GM10248 (cell line): ENCODE data around the gene UBE2E1.

Experiments
- CTCF ChIA-PET: fragments of 300-600 bp; sonication (Branson Sonifier 250); formaldehyde crosslinking; extraction: SDS; loops from one replicate; lab custom pipeline; 2021; ENCODE audit warnings: antibody characterized with exemption; lab: Yijun Ruan, JAX
- POLR2A ChIA-PET: fragments of 350-650 bp; sonication (Branson Sonifier 250); formaldehyde crosslinking; extraction: SDS; loops from one replicate; lab custom pipeline; 2020; ENCODE audit warnings: antibody characterized with exemption; lab: Yijun Ruan, JAX
- DNase-seq: peaks from one replicate; pipeline ENCODE4 v3.0.0; 2012; ENCODE audit errors: extremely low spot score
- TF ChIP-seq, protein P1 (sequence below): IDR thresholded peaks from 2 replicates; pipeline ENCODE4 v1.5.1; 2012; ENCODE audit warnings: mild to moderate bottlenecking, low read depth; ENCODE audit errors: extremely low read depth, missing control alignments, control extremely low read depth

Gene UBE2E1

DNA sequence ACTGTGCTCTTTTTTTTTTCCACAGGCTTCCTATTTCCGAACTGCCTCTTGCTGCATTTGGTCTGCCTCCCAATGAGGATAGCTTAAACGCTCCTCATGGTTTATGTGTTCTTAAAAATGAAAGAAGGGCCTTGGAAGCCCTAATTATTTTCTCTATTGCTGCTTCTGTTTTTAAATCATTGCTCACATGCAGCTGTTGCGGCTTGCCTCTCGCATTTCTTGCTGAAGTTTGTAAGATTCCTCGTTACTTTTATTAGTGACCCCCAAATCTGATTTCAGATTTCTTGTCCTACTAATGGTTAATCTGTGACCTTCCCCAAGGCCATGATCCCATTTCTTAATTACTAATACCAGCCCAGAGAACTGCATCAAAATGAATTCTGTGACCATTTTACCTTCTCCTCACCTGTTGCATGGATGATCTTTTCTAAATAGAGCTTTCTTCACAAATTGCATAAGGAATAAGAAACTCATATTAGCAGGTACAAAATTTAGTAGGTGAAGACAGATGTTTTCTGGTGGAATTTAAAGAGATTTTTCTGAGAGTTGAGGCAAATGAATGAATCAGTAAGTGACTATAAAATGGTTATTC lies 1.8 kb downstream of the UBE2E1 start:
- POLR2A ChIA-PET: interaction anchor here (1.2 kb wide), 1 partner anchor 110 kb away, joined by 4 read pairs; the partner anchor contains the start of genes NKIRAS1 and RPL15
- CTCF ChIA-PET: interaction anchor here (1.1 to 4.4 kb wide), 7 partner anchors 9 to 85 kb away, joined by 3 to 18 read pairs (median 4); no protein-coding TSS in a partner anchor
- no peak for DNase-seq
- TF ChIP-seq, protein P1, sequence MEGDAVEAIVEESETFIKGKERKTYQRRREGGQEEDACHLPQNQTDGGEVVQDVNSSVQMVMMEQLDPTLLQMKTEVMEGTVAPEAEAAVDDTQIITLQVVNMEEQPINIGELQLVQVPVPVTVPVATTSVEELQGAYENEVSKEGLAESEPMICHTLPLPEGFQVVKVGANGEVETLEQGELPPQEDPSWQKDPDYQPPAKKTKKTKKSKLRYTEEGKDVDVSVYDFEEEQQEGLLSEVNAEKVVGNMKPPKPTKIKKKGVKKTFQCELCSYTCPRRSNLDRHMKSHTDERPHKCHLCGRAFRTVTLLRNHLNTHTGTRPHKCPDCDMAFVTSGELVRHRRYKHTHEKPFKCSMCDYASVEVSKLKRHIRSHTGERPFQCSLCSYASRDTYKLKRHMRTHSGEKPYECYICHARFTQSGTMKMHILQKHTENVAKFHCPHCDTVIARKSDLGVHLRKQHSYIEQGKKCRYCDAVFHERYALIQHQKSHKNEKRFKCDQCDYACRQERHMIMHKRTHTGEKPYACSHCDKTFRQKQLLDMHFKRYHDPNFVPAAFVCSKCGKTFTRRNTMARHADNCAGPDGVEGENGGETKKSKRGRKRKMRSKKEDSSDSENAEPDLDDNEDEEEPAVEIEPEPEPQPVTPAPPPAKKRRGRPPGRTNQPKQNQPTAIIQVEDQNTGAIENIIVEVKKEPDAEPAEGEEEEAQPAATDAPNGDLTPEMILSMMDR: no peak

DNA sequence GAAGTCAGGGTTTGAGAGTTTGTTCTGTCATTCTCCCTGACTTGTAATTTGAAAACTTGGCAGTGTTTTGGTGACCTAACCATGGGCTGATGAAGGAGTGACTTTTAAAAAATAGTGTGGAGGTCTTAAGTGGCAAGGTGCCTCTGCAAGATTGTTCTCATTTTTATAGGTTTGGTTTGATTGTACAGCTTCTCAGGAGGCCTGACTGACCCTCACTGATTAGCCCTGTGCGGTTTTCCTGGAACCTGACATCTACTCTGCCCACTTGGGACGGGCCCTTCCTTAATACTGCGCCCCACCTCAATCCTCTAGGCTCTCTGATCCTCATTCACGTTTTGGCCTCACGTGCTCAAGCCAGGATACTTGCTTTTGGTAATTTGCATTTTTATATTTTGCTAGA lies 2.8 kb downstream of the UBE2E1 start:
- TF ChIP-seq, protein P1: no peak
- no peak for DNase-seq
- ChIA-PET CTCF (interaction anchor here (1.4 to 4.4 kb wide), 7 partner anchors 10 to 80 kb away, joined by 3 to 18 read pairs (median 4); no protein-coding TSS in a partner anchor), POLR2A (interaction anchor here (1.2 kb wide), 1 partner anchor 108 kb away, joined by 4 read pairs; the partner anchor contains the start of genes NKIRAS1 and RPL15)

DNA sequence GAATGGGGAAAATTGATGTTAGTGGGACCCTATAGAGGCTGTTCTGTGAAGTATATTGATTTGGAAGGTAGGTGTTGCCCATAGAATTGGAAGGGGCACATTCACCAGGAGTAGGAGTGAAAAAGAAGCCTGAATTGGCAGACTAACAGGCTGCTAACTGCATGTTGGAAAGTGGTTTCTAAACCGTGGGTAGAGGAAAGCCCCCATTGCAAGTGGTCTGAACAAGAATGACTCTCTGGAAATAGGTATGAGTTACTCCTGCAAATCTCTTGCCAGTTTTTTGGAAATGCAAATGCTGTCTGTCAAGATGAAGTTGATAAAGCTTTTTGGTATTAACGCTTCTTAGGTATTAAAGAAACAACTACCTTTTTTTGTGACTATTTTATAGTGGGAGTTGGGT lies 3.5 kb downstream of the UBE2E1 start:
- TF ChIP-seq, protein P1: no peak
- no peak for DNase-seq
- ChIA-PET POLR2A (no interaction called here), CTCF (interaction anchor here (0.7 to 4.4 kb wide), 5 partner anchors 10 to 74 kb away, joined by 3 to 18 read pairs (median 4); no protein-coding TSS in a partner anchor)

DNA sequence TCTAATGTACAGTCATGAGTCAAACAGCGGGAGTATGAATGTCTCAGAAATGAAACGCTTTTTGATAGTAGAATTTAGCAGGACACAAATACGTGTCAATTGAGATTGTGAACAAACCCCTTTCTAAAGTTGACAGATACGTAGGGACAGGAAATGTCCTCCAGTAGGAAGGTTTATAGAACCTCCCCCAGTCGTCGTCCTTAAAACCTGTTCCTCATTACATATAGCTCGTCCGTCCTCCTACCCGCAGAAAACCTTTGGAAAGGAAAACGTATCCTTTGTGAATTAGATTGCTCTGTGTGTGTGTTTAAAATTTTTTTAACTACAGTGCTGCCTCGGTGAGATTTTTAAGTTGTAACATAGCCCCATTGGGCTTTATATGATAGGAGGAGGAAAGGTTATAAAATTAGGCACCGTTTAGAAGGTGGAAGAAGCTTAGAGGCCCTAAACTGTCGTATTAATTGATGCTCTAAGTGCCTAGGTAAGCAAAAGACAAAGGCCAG lies 4.1 kb downstream of the UBE2E1 start:
- ChIA-PET CTCF (interaction anchor here (0.7 to 4.4 kb wide), 6 partner anchors 10 to 73 kb away, joined by 3 to 18 read pairs (median 4); no protein-coding TSS in a partner anchor), POLR2A (no interaction called here)
- peak; percentile 26 for DNase-seq
- TF ChIP-seq, protein P1: no peak

DNA sequence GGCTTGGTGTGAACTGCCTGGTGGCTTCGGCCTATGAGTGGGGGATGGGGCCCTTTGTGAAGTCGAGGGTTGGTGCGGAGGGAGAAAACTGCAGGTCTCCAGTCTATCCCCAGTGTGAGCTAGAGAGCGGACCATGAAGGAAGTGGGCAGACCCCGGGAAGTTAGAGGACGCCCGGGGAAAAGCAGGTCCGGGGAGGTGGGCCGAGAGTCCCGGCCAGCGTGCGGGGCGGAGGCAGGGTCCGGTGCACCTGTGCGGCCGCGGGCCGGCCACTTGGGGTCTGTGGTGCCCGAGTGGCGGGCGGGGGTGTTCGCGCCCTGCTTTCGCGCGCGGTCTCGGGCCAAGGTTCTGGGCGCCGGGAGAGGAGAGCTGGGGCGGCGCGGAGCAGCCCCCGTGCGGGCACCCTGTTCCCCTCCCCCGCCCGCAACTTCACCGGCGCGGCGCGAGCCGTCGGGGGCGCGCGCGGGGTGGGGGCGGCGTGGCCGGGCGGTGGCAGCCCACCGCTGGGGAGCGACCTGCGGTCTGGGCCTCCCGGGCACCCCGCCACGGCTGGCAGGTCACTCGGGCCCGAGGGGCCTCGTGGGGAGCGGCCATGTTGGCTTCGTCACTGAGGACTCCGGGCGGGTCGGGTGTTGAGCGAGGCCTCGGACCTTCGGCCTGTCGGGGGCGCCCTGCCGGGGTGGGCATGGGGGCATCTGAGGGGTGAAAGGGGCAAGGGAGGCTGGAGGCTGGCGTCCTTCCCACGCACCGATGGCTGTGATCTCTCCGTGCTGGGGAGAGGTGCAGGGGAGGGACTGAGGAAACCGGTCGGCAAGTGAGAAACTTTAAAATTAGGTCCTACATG lies 4.8 kb downstream of the UBE2E1 start:
- DNase-seq: peak; percentile 66
- TF ChIP-seq, protein P1: peak; percentile 32
- POLR2A ChIA-PET: no interaction called here
- CTCF ChIA-PET: interaction anchor here (1.1 to 4.4 kb wide), 4 partner anchors 16 to 73 kb away, joined by 4 to 18 read pairs (median 6); no protein-coding TSS in a partner anchor

DNA sequence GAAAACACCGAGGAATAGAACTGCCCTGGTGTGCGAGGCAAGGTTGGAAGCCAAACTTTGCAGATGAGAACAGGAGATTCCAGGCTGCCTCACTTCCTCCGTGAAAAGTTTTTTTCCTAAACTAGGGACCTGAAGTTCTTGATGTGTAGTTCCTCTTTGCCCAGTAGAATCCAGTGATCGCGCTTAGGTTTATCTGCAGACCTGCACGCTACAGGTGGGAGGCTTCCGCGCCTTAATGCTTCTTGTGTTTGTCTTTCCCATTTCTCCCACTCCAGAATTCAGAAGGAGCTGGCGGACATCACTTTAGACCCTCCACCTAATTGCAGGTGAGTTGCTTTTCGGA lies 5.4 kb downstream of the UBE2E1 start:
- TF ChIP-seq, protein P1: no peak
- DNase-seq: no peak
- ChIA-PET CTCF (interaction anchor here (1.1 to 4.4 kb wide), 5 partner anchors 14 to 35 kb away, joined by 3 to 18 read pairs (median 5); no protein-coding TSS in a partner anchor), POLR2A (interaction anchor here (0.8 kb wide), 2 partner anchors 23 to 106 kb away, joined by 3 to 4 read pairs; partner anchors contain the start of genes NKIRAS1 and RPL15)
